GM19238 (cell line): ENCODE measurements around the gene KCNJ16.
"Not testable (repeated sequence)": the region's sequence is repeated elsewhere in the genome, so short reads cannot be mapped to it uniquely, and the experiment has no call there.

Source experiments
- DNase-seq: peaks from one replicate; pipeline ENCODE4 v3.0.0; 2011; ENCODE audit warnings: low spot score; ENCODE audit not compliant: insufficient read length

KCNJ16 gene

GRCh38 chr17:70074956-70075355 lies at the start of gene KCNJ16:
TSS of gene KCNJ16 (plus strand) at chr17:70075225. CDS start at chr17:70132088, 56,863 bp downstream.
- no peak for DNase-seq

GRCh38 chr17:70028397-70028796 lies 46.6 kb upstream of the KCNJ16 start:
- no peak for DNase-seq

GRCh38 chr17:70028978-70029767 lies 45.9 kb upstream of the KCNJ16 start:
- DNase-seq: no peak

- DNase-seq: no peak
Observed at GRCh38 chr17:70030371-70030770, 44.7 kb upstream of the KCNJ16 start.

- no peak for DNase-seq
Observed at GRCh38 chr17:70031341-70031740, 43.7 kb upstream of the KCNJ16 start.

GRCh38 chr17:70033165-70033564 lies 41.9 kb upstream of the KCNJ16 start:
- no peak for DNase-seq

GRCh38 chr17:70034158-70034557 lies 40.9 kb upstream of the KCNJ16 start:
- DNase-seq: no peak

GRCh38 chr17:70037498-70037897 lies 37.5 kb upstream of the KCNJ16 start:
- DNase-seq: no peak

- no peak for DNase-seq
Observed at GRCh38 chr17:70040336-70040735, 34.7 kb upstream of the KCNJ16 start.

- no peak for DNase-seq
Observed at GRCh38 chr17:70041061-70041460, 34.0 kb upstream of the KCNJ16 start.

- DNase-seq: no peak
Observed at GRCh38 chr17:70041540-70041939, 33.5 kb upstream of the KCNJ16 start.

- not testable (repeated sequence) for DNase-seq
Observed at GRCh38 chr17:70045780-70046179, 29.2 kb upstream of the KCNJ16 start.

- no peak for DNase-seq
Observed at GRCh38 chr17:70047619-70048419, 27.2 kb upstream of the KCNJ16 start.

GRCh38 chr17:70049801-70050591 lies 25.0 kb upstream of the KCNJ16 start:
- no peak for DNase-seq

- no peak for DNase-seq
Observed at GRCh38 chr17:70050931-70051330, 24.1 kb upstream of the KCNJ16 start.

- no peak for DNase-seq
Observed at GRCh38 chr17:70053241-70054234, 21.5 kb upstream of the KCNJ16 start.

GRCh38 chr17:70055000-70055399 lies 20.0 kb upstream of the KCNJ16 start:
- no peak for DNase-seq

- no peak for DNase-seq
Observed at GRCh38 chr17:70059071-70059470, 16.0 kb upstream of the KCNJ16 start.

- no peak for DNase-seq
Observed at GRCh38 chr17:70059649-70060048, 15.4 kb upstream of the KCNJ16 start.

- no peak for DNase-seq
Observed at GRCh38 chr17:70060415-70060814, 14.6 kb upstream of the KCNJ16 start.

GRCh38 chr17:70067134-70067533 lies 7.9 kb upstream of the KCNJ16 start:
- no peak for DNase-seq
